ENCODE measurements around the gene ASB18. TPM values are rescaled to one million over a fixed set of nuclear protein-coding genes. Genes with fewer than 3 reads are reported as not detected.

The ASB18 gene
- total RNA-seq, 4 donors from 2014 or later: not detected

DNA sequence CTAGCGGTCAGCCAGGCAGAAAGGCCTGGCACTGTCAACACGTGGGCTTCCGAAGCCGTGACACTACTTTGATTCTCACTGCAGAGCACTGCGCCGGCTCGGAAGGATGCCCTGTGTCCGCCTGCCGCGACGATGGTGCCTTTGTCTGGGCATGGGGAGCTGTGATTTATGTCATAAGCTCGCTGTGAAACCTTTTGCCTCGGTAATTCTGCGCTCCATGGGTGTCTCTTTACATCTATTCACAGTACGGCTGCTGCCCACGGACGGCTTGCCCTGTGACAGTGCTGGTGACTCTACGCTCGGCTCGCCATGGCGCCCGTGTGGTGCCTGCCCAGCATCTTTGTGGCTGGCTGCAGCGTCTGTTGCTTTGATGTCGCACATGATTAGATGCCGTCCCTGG, 52.9 kb downstream of the ASB18 start:
- intact Hi-C loops (cut with DNase I): no loop called here
- TF ChIP-seq, protein P1, sequence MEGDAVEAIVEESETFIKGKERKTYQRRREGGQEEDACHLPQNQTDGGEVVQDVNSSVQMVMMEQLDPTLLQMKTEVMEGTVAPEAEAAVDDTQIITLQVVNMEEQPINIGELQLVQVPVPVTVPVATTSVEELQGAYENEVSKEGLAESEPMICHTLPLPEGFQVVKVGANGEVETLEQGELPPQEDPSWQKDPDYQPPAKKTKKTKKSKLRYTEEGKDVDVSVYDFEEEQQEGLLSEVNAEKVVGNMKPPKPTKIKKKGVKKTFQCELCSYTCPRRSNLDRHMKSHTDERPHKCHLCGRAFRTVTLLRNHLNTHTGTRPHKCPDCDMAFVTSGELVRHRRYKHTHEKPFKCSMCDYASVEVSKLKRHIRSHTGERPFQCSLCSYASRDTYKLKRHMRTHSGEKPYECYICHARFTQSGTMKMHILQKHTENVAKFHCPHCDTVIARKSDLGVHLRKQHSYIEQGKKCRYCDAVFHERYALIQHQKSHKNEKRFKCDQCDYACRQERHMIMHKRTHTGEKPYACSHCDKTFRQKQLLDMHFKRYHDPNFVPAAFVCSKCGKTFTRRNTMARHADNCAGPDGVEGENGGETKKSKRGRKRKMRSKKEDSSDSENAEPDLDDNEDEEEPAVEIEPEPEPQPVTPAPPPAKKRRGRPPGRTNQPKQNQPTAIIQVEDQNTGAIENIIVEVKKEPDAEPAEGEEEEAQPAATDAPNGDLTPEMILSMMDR (IDR thresholded peaks at IDR 0.05): no peak
- no peak for TF ChIP-seq POLR2A (IDR thresholded peaks at IDR 0.05)
- H3K36me3 ChIP-seq: no peaks in the 10 kb centered on the region
- H3K4me3 ChIP-seq (replicated peaks in 1 of 3): no peak overlapping the region
- 85 to 88% methylated on average over 20 to 24 of the region's 25 CpGs for WGBS, 2 donors
- no peaks in the 10 kb centered on the region for H3K9me3 ChIP-seq
- no peak overlapping the region for H3K27ac ChIP-seq
- H3K4me1 ChIP-seq: no peaks in the 10 kb centered on the region
- no peaks in the 10 kb centered on the region for H3K27me3 ChIP-seq
- no peak for DNase-seq

DNA sequence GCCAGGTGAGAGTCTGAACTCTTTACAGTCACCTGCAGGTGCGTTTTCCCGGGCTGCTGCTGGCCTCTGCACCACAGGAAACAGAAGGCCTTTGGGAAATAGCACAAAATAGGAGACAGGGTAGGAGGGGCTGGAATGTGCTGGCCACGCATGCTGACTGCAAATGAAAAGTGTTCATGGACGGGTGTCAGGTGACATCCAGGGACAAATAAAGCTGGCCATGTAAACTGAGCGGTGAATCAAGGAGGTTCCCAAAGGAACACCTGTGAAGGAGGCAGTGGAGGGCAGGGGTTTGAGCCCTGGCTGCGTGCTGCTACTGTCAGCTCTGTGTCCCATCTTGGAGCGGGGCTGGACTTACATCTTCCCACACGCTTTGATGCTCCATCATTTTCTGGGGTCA, 53.7 kb downstream of the ASB18 start:
- DNase-seq: no peak
- no peaks in the 10 kb centered on the region for H3K4me1 ChIP-seq
- 63 to 65% methylated on average over 8 of the region's 8 CpGs for WGBS, 2 donors
- no peak for TF ChIP-seq POLR2A (IDR thresholded peaks at IDR 0.05)
- TF ChIP-seq, protein P1 (IDR thresholded peaks at IDR 0.05): no peak
- H3K36me3 ChIP-seq: no peaks in the 10 kb centered on the region
- H3K9me3 ChIP-seq: no peaks in the 10 kb centered on the region
- intact Hi-C loops (cut with DNase I): no loop called here
- no peak overlapping the region for H3K27ac ChIP-seq
- no peak overlapping the region for H3K4me3 ChIP-seq (replicated peaks in 1 of 3)
- H3K27me3 ChIP-seq: no peaks in the 10 kb centered on the region

DNA sequence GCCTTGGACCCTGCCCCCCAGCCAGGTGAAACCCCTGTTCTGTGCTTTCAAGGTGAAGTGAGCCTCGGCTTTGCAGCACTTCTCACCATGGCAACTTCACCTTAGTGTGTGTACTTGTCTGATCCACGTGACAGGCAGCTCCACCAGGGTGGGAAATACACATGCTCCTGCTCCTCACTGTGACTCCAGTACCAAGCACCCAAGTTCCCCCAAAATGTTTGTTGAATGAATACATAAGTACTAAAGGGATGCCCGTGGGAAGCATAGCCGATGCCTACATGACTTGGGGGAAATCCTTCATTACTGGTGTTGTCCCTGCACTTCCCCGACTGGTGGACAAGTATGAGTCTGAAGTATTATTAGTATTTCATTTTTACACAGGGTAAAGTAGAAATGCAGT, 54.2 kb downstream of the ASB18 start:
- H3K4me3 ChIP-seq (replicated peaks in 1 of 3): no peak overlapping the region
- no peaks in the 10 kb centered on the region for H3K9me3 ChIP-seq
- no peaks in the 10 kb centered on the region for H3K4me1 ChIP-seq
- no peak for DNase-seq
- TF ChIP-seq, protein P1 (IDR thresholded peaks at IDR 0.05): no peak
- no peak for TF ChIP-seq POLR2A (IDR thresholded peaks at IDR 0.05)
- no peak overlapping the region for H3K27ac ChIP-seq
- intact Hi-C loops (cut with DNase I): no loop called here
- H3K27me3 ChIP-seq: no peaks in the 10 kb centered on the region
- no peaks in the 10 kb centered on the region for H3K36me3 ChIP-seq
- WGBS, 2 donors: 66 to 72% methylated on average over 5 of the region's 5 CpGs

- no peak for DNase-seq
- Histone ChIP-seq H3K4me3 (replicated peaks in 1 of 3) (no peak overlapping the region), H3K4me1 (no peaks in the 10 kb centered on the region), H3K9me3 (no peaks in the 10 kb centered on the region), H3K36me3 (no peaks in the 10 kb centered on the region), H3K27me3 (no peaks in the 10 kb centered on the region), H3K27ac (no peak overlapping the region)
- WGBS, 2 donors: 62 to 75% methylated on average over 6 of the region's 6 CpGs
- TF ChIP-seq, protein P1 (IDR thresholded peaks at IDR 0.05): no peak
- no peak for TF ChIP-seq POLR2A (IDR thresholded peaks at IDR 0.05)
- intact Hi-C loops (cut with DNase I): no loop called here
Measured at GRCh38 chr2:236209535-236209934, 54.7 kb downstream of the ASB18 start.

DNA sequence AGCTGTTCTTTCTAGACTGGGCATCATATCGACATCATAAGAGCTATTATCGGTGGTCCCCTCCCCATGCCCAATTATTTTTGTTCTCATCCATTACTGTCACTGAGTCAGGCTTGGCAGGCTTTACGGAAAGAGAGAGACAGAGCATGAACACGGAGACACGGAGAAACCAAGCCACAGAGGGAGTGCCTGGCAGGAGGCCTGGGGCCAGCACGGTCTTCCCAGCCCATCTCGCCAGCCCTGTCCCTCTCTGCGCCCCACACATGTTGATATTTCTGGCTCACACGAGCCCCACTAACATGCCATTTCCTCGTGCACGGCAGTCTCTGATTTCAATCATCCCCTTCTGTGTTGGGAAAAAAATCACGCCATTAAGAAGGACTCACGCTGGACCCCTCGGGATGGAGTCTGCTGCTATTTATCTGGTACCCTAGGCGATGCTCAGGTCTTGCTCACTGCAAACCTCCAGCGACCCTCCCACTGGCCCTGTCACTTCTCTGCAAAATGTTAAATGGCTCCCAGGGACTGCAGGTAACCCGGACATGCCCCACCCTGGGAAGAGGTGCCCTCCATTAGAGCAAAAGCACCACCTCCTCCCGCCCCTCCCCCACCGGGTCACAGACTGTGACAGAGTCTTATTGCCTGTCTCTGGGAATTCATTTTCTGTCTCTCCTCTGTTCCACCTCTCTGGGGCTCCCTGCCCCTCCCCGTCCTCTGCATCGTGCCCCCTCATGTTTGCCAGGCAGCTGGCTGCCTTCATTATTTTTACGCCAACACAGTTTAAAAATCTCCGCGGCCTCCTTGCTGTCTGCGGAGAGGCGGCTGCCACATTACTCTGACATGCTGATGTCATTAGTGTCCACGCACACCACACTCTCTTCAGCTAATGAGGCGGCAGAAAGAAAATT, 55.9 kb downstream of the ASB18 start:
- no peak for DNase-seq
- H3K9me3 ChIP-seq: no peaks in the 10 kb centered on the region
- H3K4me1 ChIP-seq: no peaks in the 10 kb centered on the region
- 72 to 80% methylated on average over 28 of the region's 28 CpGs for WGBS, 2 donors
- H3K36me3 ChIP-seq: no peaks in the 10 kb centered on the region
- H3K27me3 ChIP-seq: no peaks in the 10 kb centered on the region
- intact Hi-C loops (cut with DNase I): no loop called here
- no peak overlapping the region for H3K4me3 ChIP-seq (replicated peaks in 1 of 3)
- no peak overlapping the region for H3K27ac ChIP-seq
- TF ChIP-seq, protein P1 (IDR thresholded peaks at IDR 0.05): no peak
- no peak for TF ChIP-seq POLR2A (IDR thresholded peaks at IDR 0.05)
